CD4-positive, alpha-beta T cell treated with Interleukin-2 at 100 ng/mL for 4 hours (primary cell): ENCODE data around the gene FYB2.

Experiments
- DNase-seq: peaks from one replicate; pipeline ENCODE4 v3.0.0-alpha.2; 2020; ENCODE audit warnings: low spot score

The FYB2 gene

GRCh38 chr1:56712150-56712549, 107.1 kb downstream of the FYB2 start:
- DNase-seq = no peak

GRCh38 chr1:56710646-56711045, 108.6 kb downstream of the FYB2 start:
- DNase-seq = no peak

DNA sequence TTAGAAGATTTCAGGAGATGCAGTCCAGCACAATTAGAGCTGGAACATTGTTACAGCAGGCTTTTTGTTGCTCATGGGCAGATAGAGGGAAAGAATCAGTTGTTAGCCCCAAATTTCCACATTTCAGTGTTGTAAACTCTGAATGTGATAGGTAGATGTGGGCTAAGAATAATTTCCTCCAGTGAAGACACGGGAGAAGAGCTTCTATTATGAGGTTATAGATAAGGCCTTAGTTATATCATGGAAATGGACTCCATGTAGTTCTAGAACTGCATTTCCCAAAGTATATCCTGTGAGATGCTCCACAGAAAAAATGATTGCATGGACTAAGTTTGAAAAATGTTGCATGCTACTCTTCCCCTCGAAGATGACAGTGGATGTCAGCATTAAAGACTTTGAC, 109.2 kb downstream of the FYB2 start:
- no peak for DNase-seq

GRCh38 chr1:56709269-56709880, 109.8 kb downstream of the FYB2 start:
- DNase-seq = peak; percentile 33

DNA sequence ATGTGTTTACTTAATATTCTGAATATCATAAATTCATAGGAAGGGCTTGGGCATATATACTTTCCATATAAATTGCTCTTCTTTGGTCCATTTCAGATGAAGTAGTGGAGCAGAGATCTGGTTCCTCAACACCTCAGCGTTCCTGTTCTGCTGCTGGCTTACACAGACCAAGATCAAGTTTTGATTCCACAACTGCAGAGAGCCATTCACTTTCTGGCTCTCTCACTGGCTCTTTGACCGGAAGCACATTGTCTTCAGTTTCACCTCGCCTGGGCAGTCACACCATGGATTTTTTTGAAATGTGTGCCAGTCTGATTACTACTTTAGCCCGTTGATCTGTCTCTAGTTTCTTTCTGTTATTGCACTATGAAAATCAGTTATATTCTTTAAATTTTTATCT, 111.8 kb downstream of the FYB2 start:
- DNase-seq = no peak

- DNase-seq = no peak
Measured at GRCh38 chr1:56703747-56704146, 115.5 kb downstream of the FYB2 start.

DNA sequence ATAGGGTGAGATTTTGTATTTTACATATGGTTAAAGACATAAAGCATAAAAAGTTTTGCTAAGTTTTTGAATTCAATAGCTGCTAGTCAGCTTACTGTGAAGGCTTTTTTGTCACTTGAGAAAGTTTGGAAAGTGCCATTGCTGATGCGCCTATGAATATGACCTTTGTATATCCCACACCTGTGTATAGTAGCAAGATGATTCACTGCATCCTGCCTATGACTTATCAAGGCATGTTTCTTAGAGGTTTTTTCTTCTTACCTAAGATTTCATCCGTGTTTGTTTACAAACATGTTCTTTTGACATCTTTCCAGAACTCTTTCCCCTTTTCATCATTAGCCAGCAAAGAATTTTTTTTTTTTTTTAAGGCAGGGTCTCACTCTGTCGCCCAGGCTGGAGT, 122.5 kb downstream of the FYB2 start:
- DNase-seq = no peak

DNA sequence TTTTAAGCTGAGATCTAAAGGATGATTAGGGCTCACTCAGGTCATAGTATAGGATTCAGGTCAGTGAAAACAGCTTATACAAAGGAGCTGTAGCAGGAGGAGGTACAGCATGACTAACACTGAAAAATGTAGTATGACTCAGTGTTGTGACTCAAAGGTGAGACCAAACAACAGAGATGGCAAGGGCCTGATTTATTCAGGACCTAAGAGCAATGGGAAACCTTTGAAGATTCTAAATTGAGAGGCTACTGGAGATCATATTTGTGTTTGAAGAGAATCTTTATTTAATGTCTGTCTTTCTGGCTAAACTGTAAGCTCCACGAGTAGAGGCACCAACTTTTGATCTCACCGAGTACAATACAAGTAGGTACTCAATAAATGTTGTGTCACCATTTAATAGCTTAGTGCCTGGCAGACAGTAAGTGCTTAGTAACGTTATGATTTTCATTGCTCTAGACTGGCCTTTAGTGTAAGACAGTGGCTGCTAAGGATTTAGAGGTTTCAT, 130.6 kb downstream of the FYB2 start:
- no peak for DNase-seq

DNA sequence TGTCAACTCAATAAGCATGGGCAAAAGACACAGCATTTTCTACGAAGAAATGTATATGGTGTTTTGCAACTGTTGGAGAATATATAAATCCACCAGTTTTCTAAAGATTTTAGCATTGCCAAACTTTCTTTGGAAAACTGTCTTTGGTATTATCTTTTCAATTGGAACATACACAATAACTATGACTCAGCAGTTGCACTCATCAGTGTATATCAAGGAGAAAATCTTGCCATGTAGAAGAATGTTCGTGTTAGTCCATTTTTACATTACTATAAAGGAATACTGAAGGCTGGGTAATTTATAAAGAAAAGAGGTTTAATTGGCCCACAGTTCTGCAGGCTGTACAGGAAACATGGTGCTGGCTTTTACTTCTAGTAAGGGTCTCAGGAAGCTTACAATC, 133.0 kb downstream of the FYB2 start:
- DNase-seq = no peak

DNA sequence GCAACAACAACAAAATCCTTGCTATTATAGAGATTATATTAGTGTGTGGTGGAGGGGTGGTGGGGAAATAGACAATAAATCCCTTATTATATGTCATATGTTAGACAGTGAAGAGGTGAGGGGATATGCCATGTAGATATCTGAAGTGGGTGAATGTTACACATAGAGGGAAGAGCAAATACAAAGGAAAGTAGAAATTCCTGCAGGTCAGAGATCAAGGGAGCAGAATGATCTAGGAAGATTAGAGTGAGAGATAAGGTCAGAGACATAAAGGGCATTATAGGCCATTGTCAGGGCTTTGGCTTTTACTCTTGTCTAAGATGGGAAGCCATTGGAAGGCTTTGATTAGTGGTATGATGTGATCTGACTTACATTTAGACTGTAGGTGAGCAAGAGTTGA, 135.6 kb downstream of the FYB2 start:
- DNase-seq = no peak

- no peak for DNase-seq
Measured at GRCh38 chr1:56676571-56677035, 142.6 kb downstream of the FYB2 start.

- DNase-seq = no peak
Measured at GRCh38 chr1:56675763-56676162, 143.4 kb downstream of the FYB2 start.

DNA sequence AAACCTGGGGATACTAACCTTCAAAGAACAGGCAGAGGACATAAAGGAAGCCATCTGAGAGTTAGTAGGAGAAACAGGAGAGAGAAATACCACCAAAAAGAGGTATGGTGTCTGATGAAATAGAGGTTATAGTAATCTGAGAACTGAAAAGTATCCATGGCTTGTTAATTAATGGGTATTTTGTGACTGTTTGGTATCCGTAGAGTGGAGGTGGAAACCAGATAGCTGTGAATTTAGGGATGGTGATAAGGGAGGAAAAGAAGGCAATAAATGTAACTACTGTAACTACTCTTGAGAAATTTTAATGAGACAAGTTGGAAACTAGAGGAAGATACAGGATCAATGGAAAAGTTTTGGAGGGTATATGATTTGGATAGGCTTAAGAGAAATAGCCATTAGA, 146.6 kb downstream of the FYB2 start:
- DNase-seq = no peak

GRCh38 chr1:56671542-56671941, 147.7 kb downstream of the FYB2 start:
- DNase-seq = no peak

DNA sequence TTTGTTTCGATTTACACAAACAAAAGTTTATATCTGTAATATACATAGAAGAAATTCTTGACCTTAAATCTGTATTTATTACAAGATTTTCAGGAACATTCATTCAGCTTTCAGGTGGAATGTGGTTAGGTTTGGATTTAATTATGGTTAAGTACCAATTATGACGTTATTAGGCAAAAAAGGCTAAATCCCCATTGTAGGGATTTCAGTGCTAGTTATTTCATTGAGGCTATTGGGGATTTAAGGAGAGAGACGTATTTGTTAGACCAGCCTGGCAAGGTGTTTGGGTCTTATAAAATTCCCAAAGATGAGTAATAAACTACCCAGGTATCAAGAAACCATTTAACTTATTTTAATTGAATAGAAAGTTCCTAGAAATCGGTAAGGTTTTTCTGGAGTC, 148.1 kb downstream of the FYB2 start:
- DNase-seq = no peak

GRCh38 chr1:56670350-56670749, 148.9 kb downstream of the FYB2 start:
- DNase-seq = no peak
